ENCODE data around the gene KCNJ16. TPM values are rescaled to one million over a fixed set of nuclear protein-coding genes. Genes with fewer than 3 reads are reported as not detected.

The KCNJ16 gene
- total RNA-seq, 2 experiments from 2014 or later = not detected

GRCh38 chr17:70128727-70129238, 53.8 kb downstream of the KCNJ16 start:
- no peak overlapping the region for H3K27ac Mint-ChIP-seq
- intact Hi-C loops (cut with micrococcal nuclease) = no loop called here

GRCh38 chr17:70130289-70130688, 55.3 kb downstream of the KCNJ16 start:
- H3K4me3 Mint-ChIP-seq = no peak overlapping the region
- H3K4me1 Mint-ChIP-seq (ENCODE audit: low read depth) = no peaks in the 10 kb centered on the region
- H3K36me3 Mint-ChIP-seq (ENCODE audit: low read depth) = no peaks in the 10 kb centered on the region
- H3K27me3 Mint-ChIP-seq = peaks cover 7% of the 10 kb centered on the region
- DNase-seq (no peak), ATAC-seq (no peak)
- POLR2A ChIA-PET = no interaction called here
- H3K27ac Mint-ChIP-seq = no peak overlapping the region
- no peaks in the 10 kb centered on the region for H3K9me3 Mint-ChIP-seq
- TF ChIP-seq, protein P1, sequence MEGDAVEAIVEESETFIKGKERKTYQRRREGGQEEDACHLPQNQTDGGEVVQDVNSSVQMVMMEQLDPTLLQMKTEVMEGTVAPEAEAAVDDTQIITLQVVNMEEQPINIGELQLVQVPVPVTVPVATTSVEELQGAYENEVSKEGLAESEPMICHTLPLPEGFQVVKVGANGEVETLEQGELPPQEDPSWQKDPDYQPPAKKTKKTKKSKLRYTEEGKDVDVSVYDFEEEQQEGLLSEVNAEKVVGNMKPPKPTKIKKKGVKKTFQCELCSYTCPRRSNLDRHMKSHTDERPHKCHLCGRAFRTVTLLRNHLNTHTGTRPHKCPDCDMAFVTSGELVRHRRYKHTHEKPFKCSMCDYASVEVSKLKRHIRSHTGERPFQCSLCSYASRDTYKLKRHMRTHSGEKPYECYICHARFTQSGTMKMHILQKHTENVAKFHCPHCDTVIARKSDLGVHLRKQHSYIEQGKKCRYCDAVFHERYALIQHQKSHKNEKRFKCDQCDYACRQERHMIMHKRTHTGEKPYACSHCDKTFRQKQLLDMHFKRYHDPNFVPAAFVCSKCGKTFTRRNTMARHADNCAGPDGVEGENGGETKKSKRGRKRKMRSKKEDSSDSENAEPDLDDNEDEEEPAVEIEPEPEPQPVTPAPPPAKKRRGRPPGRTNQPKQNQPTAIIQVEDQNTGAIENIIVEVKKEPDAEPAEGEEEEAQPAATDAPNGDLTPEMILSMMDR (IDR thresholded peaks at IDR 0.05) = no peak
- CTCF ChIA-PET = no interaction called here
- intact Hi-C loops (cut with micrococcal nuclease) = loop anchor here (10.0 kb wide), 1 partner anchor 85 kb away; no protein-coding TSS in a partner anchor

More at GRCh38 chr17:70128727-70129238, 53.8 kb downstream of the KCNJ16 start:
- H3K9me3 Mint-ChIP-seq = no peaks in the 10 kb centered on the region
- H3K4me3 Mint-ChIP-seq = no peak overlapping the region
- peaks cover 4% of the 10 kb centered on the region for H3K27me3 Mint-ChIP-seq
- H3K4me1 Mint-ChIP-seq (ENCODE audit: low read depth) = no peaks in the 10 kb centered on the region
- ATAC-seq = no peak
- no peak for DNase-seq
- ChIA-PET POLR2A (no interaction called here), CTCF (no interaction called here)
- no peaks in the 10 kb centered on the region for H3K36me3 Mint-ChIP-seq (ENCODE audit: low read depth)
- TF ChIP-seq, protein P1 (IDR thresholded peaks at IDR 0.05) = no peak

DNA sequence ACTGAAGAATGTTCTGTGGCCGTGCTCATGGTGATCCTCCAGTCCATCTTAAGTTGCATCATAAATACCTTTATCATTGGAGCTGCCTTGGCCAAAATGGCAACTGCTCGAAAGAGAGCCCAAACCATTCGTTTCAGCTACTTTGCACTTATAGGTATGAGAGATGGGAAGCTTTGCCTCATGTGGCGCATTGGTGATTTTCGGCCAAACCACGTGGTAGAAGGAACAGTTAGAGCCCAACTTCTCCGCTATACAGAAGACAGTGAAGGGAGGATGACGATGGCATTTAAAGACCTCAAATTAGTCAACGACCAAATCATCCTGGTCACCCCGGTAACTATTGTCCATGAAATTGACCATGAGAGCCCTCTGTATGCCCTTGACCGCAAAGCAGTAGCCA, 57.5 kb downstream of the KCNJ16 start:
- Mint-ChIP-seq H3K9me3 (no peaks in the 10 kb centered on the region), H3K4me3 (no peak overlapping the region), H3K36me3 (ENCODE audit: low read depth) (no peaks in the 10 kb centered on the region), H3K4me1 (ENCODE audit: low read depth) (peaks cover 8% of the 10 kb centered on the region), H3K27ac (no peak overlapping the region), H3K27me3 (peaks cover 7% of the 10 kb centered on the region)
- ChIA-PET POLR2A (no interaction called here), CTCF (interaction anchor here (1.3 kb wide), 1 partner anchor 9 kb away, joined by 3 read pairs; no protein-coding TSS in a partner anchor)
- TF ChIP-seq, protein P1 (IDR thresholded peaks at IDR 0.05) = no peak
- DNase-seq (no peak), ATAC-seq (no peak)
- intact Hi-C loops (cut with micrococcal nuclease) = loop anchor here (10.0 kb wide), 1 partner anchor 82 kb away; no protein-coding TSS in a partner anchor

GRCh38 chr17:70134042-70134441, 59.0 kb downstream of the KCNJ16 start:
- CTCF ChIA-PET = no interaction called here
- ATAC-seq (no peak), DNase-seq (no peak)
- no peaks in the 10 kb centered on the region for H3K36me3 Mint-ChIP-seq (ENCODE audit: low read depth)
- TF ChIP-seq, protein P1 (IDR thresholded peaks at IDR 0.05) = no peak
- intact Hi-C loops (cut with micrococcal nuclease) = loop anchor here (10.0 kb wide), 1 partner anchor 81 kb away; no protein-coding TSS in a partner anchor
- H3K4me1 Mint-ChIP-seq (ENCODE audit: low read depth) = peaks cover 20% of the 10 kb centered on the region
- no peak overlapping the region for H3K27ac Mint-ChIP-seq
- peaks cover 7% of the 10 kb centered on the region for H3K27me3 Mint-ChIP-seq
- no peak overlapping the region for H3K4me3 Mint-ChIP-seq
- POLR2A ChIA-PET = no interaction called here
- H3K9me3 Mint-ChIP-seq = no peaks in the 10 kb centered on the region

- ChIA-PET POLR2A (no interaction called here), CTCF (no interaction called here)
- Mint-ChIP-seq H3K4me1 (ENCODE audit: low read depth) (peaks cover 20% of the 10 kb centered on the region), H3K4me3 (no peak overlapping the region), H3K36me3 (ENCODE audit: low read depth) (no peaks in the 10 kb centered on the region), H3K27me3 (peaks cover 7% of the 10 kb centered on the region), H3K27ac (no peak overlapping the region), H3K9me3 (no peaks in the 10 kb centered on the region)
- intact Hi-C loops (cut with micrococcal nuclease) = loop anchor here (10.0 kb wide), 1 partner anchor 80 kb away; no protein-coding TSS in a partner anchor
- TF ChIP-seq, protein P1 (IDR thresholded peaks at IDR 0.05) = no peak
- ATAC-seq (no peak), DNase-seq (no peak)
Measured at GRCh38 chr17:70134777-70135176, 59.8 kb downstream of the KCNJ16 start.
